HUES6 (cell line): ENCODE data around the gene FAM200C.

Experiments
- H3K27ac ChIP-seq: 2 replicates; pipeline ENCODE4 v1.7.0; 2013; ENCODE audit warnings: low read depth, mild to moderate bottlenecking, low read length, inconsistent platforms
- H3K27me3 ChIP-seq: 2 replicates; pipeline ENCODE4 v1.6.1; 2013; ENCODE audit warnings: low read length; ENCODE audit not compliant: control insufficient read depth, insufficient read depth
- H3K36me3 ChIP-seq: 2 replicates; pipeline ENCODE4 v1.6.1; 2013; ENCODE audit warnings: low read length; ENCODE audit not compliant: control insufficient read depth, insufficient read depth
- H3K4me1 ChIP-seq: 2 replicates; pipeline ENCODE4 v1.6.1; 2013; ENCODE audit warnings: low read length; ENCODE audit not compliant: control insufficient read depth, insufficient read depth
- H3K4me3 ChIP-seq: 2 replicates; pipeline ENCODE4 v1.5.1; 2013; ENCODE audit warnings: low read depth, low read length
- H3K9ac ChIP-seq: one replicate; pipeline ENCODE4 v1.6.1; 2013; ENCODE audit warnings: mild to moderate bottlenecking, low read length
- H3K9me3 ChIP-seq: 2 replicates; pipeline ENCODE4 v1.6.1; 2013; ENCODE audit warnings: low read depth, low read length; ENCODE audit not compliant: control insufficient read depth, insufficient read depth

FAM200C gene

DNA sequence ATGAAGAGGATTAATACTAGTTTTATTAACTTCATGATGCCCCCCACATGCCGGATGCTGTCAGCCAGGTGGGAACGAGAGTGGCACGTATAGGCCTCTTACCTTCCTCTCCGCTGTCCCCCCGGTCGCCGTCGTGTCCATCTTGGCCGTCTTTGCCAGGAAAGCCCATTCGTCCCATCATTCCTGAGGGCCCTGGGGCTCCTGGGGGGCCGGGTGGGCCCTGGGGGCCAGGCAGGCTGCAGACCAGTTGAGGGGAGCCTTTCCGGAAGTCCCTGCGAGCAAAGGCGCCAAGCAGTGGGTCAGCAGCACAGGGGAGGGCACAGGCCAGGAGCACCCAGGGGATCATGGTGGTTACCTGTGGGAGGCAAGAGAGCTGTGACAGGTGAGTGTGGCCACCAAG is 45.2 kb downstream of the FAM200C start:
- no peaks in the 10 kb centered on the region for H3K27me3 ChIP-seq
- no peak overlapping the region for H3K9ac ChIP-seq
- H3K27ac ChIP-seq: no peak overlapping the region
- H3K4me1 ChIP-seq: peaks cover 8% of the 10 kb centered on the region
- no peaks in the 10 kb centered on the region for H3K9me3 ChIP-seq
- H3K4me3 ChIP-seq: no peak overlapping the region
- no peaks in the 10 kb centered on the region for H3K36me3 ChIP-seq

DNA sequence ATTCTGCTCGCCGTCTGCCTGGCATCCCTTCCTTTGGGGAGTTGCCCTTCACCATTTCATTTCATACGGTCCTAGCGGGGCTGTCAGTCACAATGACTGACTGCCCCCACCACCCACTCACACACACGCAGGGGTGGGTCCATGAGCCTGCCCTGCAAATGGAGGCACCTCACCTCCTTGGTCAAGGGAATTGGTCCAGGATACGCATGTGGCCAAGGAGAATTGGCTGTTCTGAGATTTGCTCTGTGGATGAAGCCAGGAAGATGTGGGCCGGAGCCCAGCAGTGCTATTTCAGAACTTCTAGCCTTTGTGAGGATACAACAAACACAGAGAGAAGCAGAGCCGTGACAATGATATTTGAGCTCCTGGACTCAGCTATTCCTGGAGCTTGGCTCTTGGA is 46.5 kb downstream of the FAM200C start:
- H3K36me3 ChIP-seq: no peaks in the 10 kb centered on the region
- no peaks in the 10 kb centered on the region for H3K9me3 ChIP-seq
- H3K27ac ChIP-seq: no peak overlapping the region
- no peaks in the 10 kb centered on the region for H3K27me3 ChIP-seq
- H3K4me3 ChIP-seq: no peak overlapping the region
- peaks cover 5% of the 10 kb centered on the region; the same call in 1 of the 2 replicates for H3K4me1 ChIP-seq
- H3K9ac ChIP-seq: no peak overlapping the region

DNA sequence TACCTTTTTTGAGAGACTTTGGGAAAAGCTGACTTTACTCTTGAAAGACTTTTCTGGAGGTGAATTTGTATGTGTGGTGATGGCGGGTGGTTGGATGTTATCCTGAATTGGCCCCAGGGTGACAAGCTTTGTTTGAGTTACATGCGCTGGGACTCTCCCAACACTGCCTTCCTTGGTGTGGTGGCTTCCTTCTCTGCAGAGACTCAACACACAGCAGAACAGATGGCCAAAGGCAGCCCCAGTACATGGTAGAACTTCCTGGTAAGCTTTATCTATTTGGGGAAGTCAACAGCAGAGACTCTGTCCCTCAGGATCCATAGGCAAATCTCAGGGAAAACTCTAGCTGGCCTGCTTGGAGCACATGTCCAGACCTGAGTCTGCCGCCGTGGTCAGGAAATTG is 47.5 kb downstream of the FAM200C start:
- H3K9ac ChIP-seq: no peak overlapping the region
- no peaks in the 10 kb centered on the region for H3K36me3 ChIP-seq
- no peaks in the 10 kb centered on the region for H3K27me3 ChIP-seq
- peaks cover 5% of the 10 kb centered on the region; the same call in 1 of the 2 replicates for H3K4me1 ChIP-seq
- H3K9me3 ChIP-seq: no peaks in the 10 kb centered on the region
- H3K27ac ChIP-seq: no peak overlapping the region
- no peak overlapping the region for H3K4me3 ChIP-seq

DNA sequence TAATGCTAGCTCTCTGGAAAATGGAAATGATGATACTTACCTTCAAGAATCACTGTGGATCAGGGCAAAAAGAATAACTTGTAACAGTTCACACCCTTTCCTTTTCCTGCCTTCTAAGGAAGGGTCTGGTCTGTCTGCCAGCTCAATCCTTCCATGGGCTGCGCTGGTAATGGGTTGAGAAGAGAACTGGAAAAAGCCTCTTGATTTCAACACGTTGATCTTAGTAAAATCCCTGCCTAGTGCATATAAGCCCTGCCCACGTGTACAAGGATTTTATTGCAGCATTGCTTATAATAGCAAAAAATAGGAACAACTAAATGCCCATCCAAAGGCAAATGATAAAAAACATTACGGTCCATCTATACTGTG is 49.9 kb downstream of the FAM200C start:
- Histone ChIP-seq H3K9me3 (no peaks in the 10 kb centered on the region), H3K27ac (no peak overlapping the region), H3K36me3 (no peaks in the 10 kb centered on the region), H3K9ac (no peak overlapping the region), H3K4me1 (peaks cover 3% of the 10 kb centered on the region; the same call in 1 of the 2 replicates), H3K4me3 (no peak overlapping the region), H3K27me3 (no peaks in the 10 kb centered on the region)

DNA sequence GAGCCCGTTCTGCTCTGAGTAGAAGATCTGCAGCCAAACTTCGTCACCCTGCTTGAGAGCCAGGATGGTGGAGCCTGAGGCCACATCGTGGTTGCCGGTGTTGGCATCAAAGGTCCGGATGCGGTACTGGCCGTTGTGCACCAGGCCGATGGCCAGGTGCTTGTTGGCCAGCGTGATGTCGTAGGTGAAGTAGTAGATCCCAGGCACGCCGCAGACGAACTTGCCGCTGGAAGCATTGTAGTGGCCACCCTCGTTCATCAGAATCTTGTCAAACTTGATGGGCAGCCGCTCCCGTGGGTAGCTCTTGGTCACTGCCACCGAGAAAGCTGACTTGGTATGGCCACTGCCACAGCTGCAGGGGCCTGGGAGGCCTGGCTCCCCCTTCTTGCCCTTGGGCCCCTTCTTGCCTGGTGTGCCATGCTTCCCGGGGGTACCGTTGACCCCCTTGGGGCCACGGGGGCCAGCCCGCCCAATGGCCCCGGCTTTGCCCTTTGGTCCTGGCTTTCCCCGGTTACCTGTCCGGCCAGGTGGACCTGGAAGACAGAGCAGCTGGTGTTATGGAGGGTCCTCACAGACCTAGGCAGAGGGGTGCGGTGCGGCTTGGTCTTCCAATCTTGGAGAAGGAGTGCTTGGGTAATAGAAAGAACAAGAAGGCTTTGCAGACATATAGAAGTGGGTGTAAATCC is 50.5 kb downstream of the FAM200C start:
- no peak overlapping the region for H3K9ac ChIP-seq
- no peak overlapping the region for H3K27ac ChIP-seq
- H3K36me3 ChIP-seq: no peaks in the 10 kb centered on the region
- H3K4me3 ChIP-seq: no peak overlapping the region
- no peaks in the 10 kb centered on the region for H3K9me3 ChIP-seq
- H3K27me3 ChIP-seq: no peaks in the 10 kb centered on the region
- peaks cover 5% of the 10 kb centered on the region; the same call in 1 of the 2 replicates for H3K4me1 ChIP-seq

DNA sequence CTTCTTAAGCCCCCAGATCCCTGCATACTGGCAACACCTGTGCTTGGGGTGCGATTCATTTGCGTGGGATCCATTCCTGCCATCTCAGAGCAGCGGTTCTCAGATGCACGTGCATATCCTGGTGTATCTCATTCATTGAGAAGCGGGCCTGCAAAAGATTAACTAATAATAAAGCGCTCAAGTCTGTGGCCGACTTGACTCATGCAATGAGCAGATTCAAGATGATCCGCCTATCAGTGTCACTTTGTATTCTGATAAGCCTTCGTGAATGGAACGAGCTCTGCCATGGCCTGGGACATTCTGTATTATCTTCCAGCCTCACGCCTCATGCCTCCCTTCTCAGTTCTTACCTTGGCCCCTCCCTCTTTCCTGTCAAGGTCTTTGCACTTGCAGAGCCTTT is 51.8 kb downstream of the FAM200C start:
- Histone ChIP-seq H3K4me1 (peaks cover 5% of the 10 kb centered on the region; the same call in 1 of the 2 replicates), H3K27me3 (no peaks in the 10 kb centered on the region), H3K9me3 (no peaks in the 10 kb centered on the region), H3K27ac (no peak overlapping the region), H3K4me3 (no peak overlapping the region), H3K9ac (no peak overlapping the region), H3K36me3 (no peaks in the 10 kb centered on the region)

DNA sequence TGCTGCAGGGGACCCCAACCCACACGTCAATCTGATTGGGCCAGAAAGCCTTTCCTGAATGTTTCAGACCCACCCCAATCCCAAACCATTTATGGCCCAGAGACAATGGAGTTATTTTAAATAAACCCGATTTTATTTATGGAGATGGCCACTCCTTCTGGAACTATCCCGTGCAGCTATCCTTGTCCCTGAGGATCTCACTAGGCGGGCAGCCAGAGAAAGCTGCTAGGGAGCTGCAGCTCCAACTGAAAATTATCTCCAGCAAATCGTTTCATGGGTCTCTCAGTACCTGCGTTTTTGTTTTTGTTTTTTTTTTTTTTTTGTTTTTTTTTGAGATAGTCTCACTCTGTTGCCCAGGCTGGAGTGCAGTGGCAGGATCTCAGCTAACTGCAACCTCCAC is 52.4 kb downstream of the FAM200C start:
- Histone ChIP-seq H3K4me1 (peaks cover 5% of the 10 kb centered on the region; the same call in 1 of the 2 replicates), H3K9me3 (no peaks in the 10 kb centered on the region), H3K4me3 (no peak overlapping the region), H3K27ac (no peak overlapping the region), H3K27me3 (no peaks in the 10 kb centered on the region), H3K36me3 (no peaks in the 10 kb centered on the region), H3K9ac (no peak overlapping the region)
